WTC11 (cell line): Measurements from ENCODE around the gene ZPLD1. TPM values are rescaled to one million over a fixed set of nuclear protein-coding genes. Genes with fewer than 3 reads are reported as not detected.

Source experiments
- ATAC-seq: fragments of 200-7000 bp; cut with Tn5 transposase; 2 replicates; pipeline ENCODE4 v1.10.0; 2021; ENCODE audit warnings: mild to moderate bottlenecking, moderate library complexity
- CTCF ChIA-PET: fragments of 300-600 bp; sonication (Branson Sonifier 250); formaldehyde crosslinking; loops from one replicate; lab custom pipeline; 2021; ENCODE audit warnings: antibody characterized with exemption; lab: Charles Lee
- POLR2A ChIA-PET: fragments of 350-600 bp; sonication (Branson Sonifier 250); formaldehyde crosslinking; loops from one replicate; lab custom pipeline; 2021; ENCODE audit warnings: antibody characterized with exemption; lab: Charles Lee
- DNase-seq: peaks from one replicate; pipeline ENCODE4 v3.0.0; 2021; ENCODE audit warnings: low spot score
- H3K27ac Mint-ChIP-seq: 2 replicates; pipeline ENCODE4 v1.8.0; 2021; ENCODE audit warnings: mixed read lengths
- H3K27me3 Mint-ChIP-seq: 2 replicates; pipeline ENCODE4 v1.8.0; 2021; ENCODE audit warnings: low read depth, mild to moderate bottlenecking, moderate library complexity, mixed read lengths
- H3K36me3 Mint-ChIP-seq: 2 replicates; pipeline ENCODE4 v1.8.0; 2021; ENCODE audit warnings: mixed read lengths
- H3K4me1 Mint-ChIP-seq: 2 replicates; pipeline ENCODE4 v1.8.0; 2022; ENCODE audit warnings: mixed read lengths
- H3K4me3 Mint-ChIP-seq: 2 replicates; pipeline ENCODE4 v1.8.0; 2021; ENCODE audit warnings: mild to moderate bottlenecking, moderate library complexity, mixed read lengths
- H3K9me3 Mint-ChIP-seq: 2 replicates; pipeline ENCODE4 v1.8.0; 2021; ENCODE audit warnings: mixed read lengths
- CREM ChIP-seq: sonication (generic); formaldehyde crosslinking; IDR thresholded peaks from 2 replicates; pipeline ENCODE4 v1.8.1; 2022; ENCODE audit warnings: mild to moderate bottlenecking, missing genetic modification reagents, moderate library complexity
- ELF4 ChIP-seq: sonication (generic); formaldehyde crosslinking; IDR thresholded peaks from 2 replicates; pipeline ENCODE4 v1.8.1; 2022; ENCODE audit warnings: low read depth, mild to moderate bottlenecking, moderate library complexity, missing genetic modification reagents
- EMX1 ChIP-seq: fragments of 250-450 bp; sonication (Bioruptor Pico); IDR thresholded peaks from 2 replicates; pipeline ENCODE4 v1.8.0; 2021; ENCODE audit warnings: mild to moderate bottlenecking
- ESRRA ChIP-seq: sonication (generic); formaldehyde crosslinking; IDR thresholded peaks from 2 replicates; pipeline ENCODE4 v1.8.1; 2022; ENCODE audit warnings: mild to moderate bottlenecking, missing genetic modification reagents, borderline replicate concordance
- ETV6 ChIP-seq: sonication (generic); formaldehyde crosslinking; IDR thresholded peaks from 2 replicates; pipeline ENCODE4 v1.8.1; 2022; ENCODE audit warnings: mild to moderate bottlenecking, missing genetic modification reagents
- FOXP1 ChIP-seq: sonication (generic); formaldehyde crosslinking; IDR thresholded peaks from 2 replicates; pipeline ENCODE4 v1.8.0; 2022; ENCODE audit warnings: missing genetic modification reagents, mild to moderate bottlenecking, moderate library complexity, borderline replicate concordance
- FOXP4 ChIP-seq: sonication (generic); formaldehyde crosslinking; IDR thresholded peaks from 2 replicates; pipeline ENCODE4 v1.8.0; 2022; ENCODE audit warnings: mild to moderate bottlenecking, missing genetic modification reagents
- HMGA2 ChIP-seq: fragments of 250-450 bp; sonication (Bioruptor Pico); IDR thresholded peaks from 2 replicates; pipeline ENCODE4 v1.4.0; 2021; ENCODE audit warnings: mild to moderate bottlenecking, moderate library complexity
- HMGXB4 ChIP-seq: sonication (generic); formaldehyde crosslinking; IDR thresholded peaks from 2 replicates; pipeline ENCODE4 v1.8.1; 2023; ENCODE audit warnings: mild to moderate bottlenecking, moderate library complexity, missing genetic modification reagents
- KAT7 ChIP-seq: sonication (generic); formaldehyde crosslinking; IDR thresholded peaks from 2 replicates; pipeline ENCODE4 v1.8.1; 2023; ENCODE audit warnings: missing genetic modification reagents, mild to moderate bottlenecking, borderline replicate concordance
- MYBL2 ChIP-seq: sonication (generic); formaldehyde crosslinking; IDR thresholded peaks from 2 replicates; pipeline ENCODE4 v1.8.1; 2023; ENCODE audit warnings: mild to moderate bottlenecking, moderate library complexity, missing genetic modification reagents
- NFATC4 ChIP-seq: fragments of 250-450 bp; sonication (Bioruptor Pico); IDR thresholded peaks from 2 replicates; pipeline ENCODE4 v1.9.0; 2021; ENCODE audit warnings: mild to moderate bottlenecking
- NFYB ChIP-seq: sonication (generic); formaldehyde crosslinking; conservative IDR thresholded peaks from 2 replicates; pipeline ENCODE4 v1.8.0; 2022; ENCODE audit warnings: low read depth, missing genetic modification reagents
- RELA ChIP-seq: sonication (generic); formaldehyde crosslinking; IDR thresholded peaks from 2 replicates; pipeline ENCODE4 v1.8.1; 2022; ENCODE audit warnings: missing genetic modification reagents, mild to moderate bottlenecking, borderline replicate concordance
- STAT6 ChIP-seq: sonication (generic); formaldehyde crosslinking; conservative IDR thresholded peaks from 2 replicates; pipeline ENCODE4 v1.8.1; 2023; ENCODE audit warnings: mild to moderate bottlenecking, low read depth, missing genetic modification reagents, moderate library complexity
- TP53 ChIP-seq: sonication (generic); formaldehyde crosslinking; IDR thresholded peaks from 2 replicates; pipeline ENCODE4 v1.8.1; 2023; ENCODE audit warnings: mild to moderate bottlenecking, missing genetic modification reagents
- USF1 ChIP-seq: sonication (generic); formaldehyde crosslinking; IDR thresholded peaks from 2 replicates; pipeline ENCODE4 v1.8.0; 2022; ENCODE audit warnings: mild to moderate bottlenecking, missing genetic modification reagents
- USF2 ChIP-seq: sonication (generic); formaldehyde crosslinking; IDR thresholded peaks from 2 replicates; pipeline ENCODE4 v1.8.1; 2023; ENCODE audit warnings: mild to moderate bottlenecking, missing genetic modification reagents, moderate library complexity
- ZBTB43 ChIP-seq: sonication (generic); formaldehyde crosslinking; IDR thresholded peaks from 2 replicates; pipeline ENCODE4 v1.8.1; 2023; ENCODE audit warnings: mild to moderate bottlenecking, missing genetic modification reagents
- ZNF317 ChIP-seq: sonication (generic); formaldehyde crosslinking; IDR thresholded peaks from 2 replicates; pipeline ENCODE4 v1.8.1; 2023; ENCODE audit warnings: low read depth, mild to moderate bottlenecking, moderate library complexity, missing genetic modification reagents, borderline replicate concordance
- ZNF416 ChIP-seq: fragments of 250-450 bp; sonication (Bioruptor Pico); IDR thresholded peaks from 2 replicates; pipeline ENCODE4 v1.9.0; 2021; ENCODE audit warnings: mild to moderate bottlenecking, inconsistent platforms
- ZNF671 ChIP-seq: fragments of 250-450 bp; sonication (Bioruptor Pico); IDR thresholded peaks from 2 replicates; pipeline ENCODE4 v1.8.0; 2021; ENCODE audit warnings: mild to moderate bottlenecking
- ZSCAN18 ChIP-seq: fragments of 250-450 bp; sonication (Bioruptor Pico); IDR thresholded peaks from 2 replicates; pipeline ENCODE4 v2.1.2; 2022; ENCODE audit warnings: mild to moderate bottlenecking, moderate library complexity
- total RNA-seq: library from RNA; stranded (reverse); gene quantifications from 3 replicates; pipeline ENCODE4 v1.2.3, GENCODE V29; 2021

The ZPLD1 gene
- total RNA-seq, 1 experiment from 2014 or later: not detected

- no peak for TF ChIP-seq STAT6 (CRISPR knock-in tag)
These were observed 34.7 kb upstream of the ZPLD1 start (continued) for GRCh38 chr3:102400142-102400541.

- no peaks in the 10 kb centered on the region for H3K27me3 Mint-ChIP-seq
- no peaks in the 10 kb centered on the region for H3K9me3 Mint-ChIP-seq
- H3K27ac Mint-ChIP-seq: no peak overlapping the region
- no peak overlapping the region for H3K4me3 Mint-ChIP-seq
- ATAC-seq (no peak), DNase-seq (no peak)
- CTCF ChIA-PET: interaction anchor here (0.7 to 2.0 kb wide), 2 partner anchors 70 to 146 kb away, joined by 3 to 5 read pairs; no protein-coding TSS in a partner anchor
- peaks cover 9% of the 10 kb centered on the region for H3K4me1 Mint-ChIP-seq
- no peaks in the 10 kb centered on the region for H3K36me3 Mint-ChIP-seq
- no peak for TF ChIP-seq EMX1 (CRISPR knock-in tag)
- no peak for TF ChIP-seq ZNF671 (CRISPR knock-in tag)
- TF ChIP-seq FOXP4 (CRISPR knock-in tag): no peak
- no peak for TF ChIP-seq TP53 (CRISPR knock-in tag)
- no peak for TF ChIP-seq ETV6 (CRISPR knock-in tag)
- no peak for TF ChIP-seq ELF4 (CRISPR knock-in tag)
- TF ChIP-seq ZNF317: no peak
- no peak for TF ChIP-seq USF2
- TF ChIP-seq HMGXB4 (CRISPR knock-in tag): no peak
- no peak for TF ChIP-seq NFYB (CRISPR knock-in tag)
- TF ChIP-seq KAT7: no peak
- TF ChIP-seq ZNF416 (CRISPR knock-in tag): no peak
- TF ChIP-seq RELA: no peak
- TF ChIP-seq NFATC4 (CRISPR knock-in tag): no peak
- no peak for TF ChIP-seq USF1 (CRISPR knock-in tag)
- TF ChIP-seq CREM (CRISPR knock-in tag): no peak
- POLR2A ChIA-PET: no interaction called here
These were observed 34.0 kb upstream of the ZPLD1 start for GRCh38 chr3:102400766-102401165.

GRCh38 chr3:102410616-102411015 is 24.2 kb upstream of the ZPLD1 start:
- no peak for DNase-seq
- H3K36me3 Mint-ChIP-seq: no peaks in the 10 kb centered on the region
- TF ChIP-seq ZSCAN18 (CRISPR knock-in tag): no peak
- TF ChIP-seq MYBL2 (CRISPR knock-in tag): no peak
- TF ChIP-seq ESRRA (CRISPR knock-in tag): no peak
- TF ChIP-seq ZBTB43 (CRISPR knock-in tag): no peak
- no peak for TF ChIP-seq HMGA2 (CRISPR knock-in tag)
- no peak for TF ChIP-seq FOXP1 (CRISPR knock-in tag)

More at GRCh38 chr3:102410616-102411015, 24.2 kb upstream of the ZPLD1 start:
- ChIA-PET POLR2A (no interaction called here), CTCF (no interaction called here)
- Mint-ChIP-seq H3K27me3 (no peaks in the 10 kb centered on the region), H3K4me1 (no peaks in the 10 kb centered on the region), H3K4me3 (no peak overlapping the region), H3K9me3 (no peaks in the 10 kb centered on the region), H3K27ac (no peak overlapping the region)
- no peak for ATAC-seq
